Gastrocnemius medialis (tissue), 4 donors: ENCODE measurements around the gene IL4R.

ENCODE experiments used
- POLR2A ChIP-seq, 2 donors: fragments of 450-650 bp; IDR thresholded peaks; one replicate each; pipeline ENCODE4 v1.6.1; 2017; ENCODE audit warnings: antibody characterized with exemption in 2 of 2, mild to moderate bottlenecking in 2 of 2, moderate library complexity in 2 of 2
- TF ChIP-seq, protein P1 (sequence below), 5 experiments: fragments of 450-650 bp in 3 of 5; fragments of 200-600 bp in 2 of 5; sonication (generic) in 2 of 5; IDR thresholded peaks in 4 of 5; conservative IDR thresholded peaks in 1 of 5; 1 replicate in 4 of 5; 2 replicates in 1 of 5; pipeline ENCODE4 v1.5.1; 2016 to 2019; ENCODE audit warnings: antibody characterized with exemption in 5 of 5, mild to moderate bottlenecking in 3 of 5, moderate library complexity in 3 of 5

- TF ChIP-seq POLR2A (IDR thresholded peaks at IDR 0.05): no peak
- TF ChIP-seq, protein P1, sequence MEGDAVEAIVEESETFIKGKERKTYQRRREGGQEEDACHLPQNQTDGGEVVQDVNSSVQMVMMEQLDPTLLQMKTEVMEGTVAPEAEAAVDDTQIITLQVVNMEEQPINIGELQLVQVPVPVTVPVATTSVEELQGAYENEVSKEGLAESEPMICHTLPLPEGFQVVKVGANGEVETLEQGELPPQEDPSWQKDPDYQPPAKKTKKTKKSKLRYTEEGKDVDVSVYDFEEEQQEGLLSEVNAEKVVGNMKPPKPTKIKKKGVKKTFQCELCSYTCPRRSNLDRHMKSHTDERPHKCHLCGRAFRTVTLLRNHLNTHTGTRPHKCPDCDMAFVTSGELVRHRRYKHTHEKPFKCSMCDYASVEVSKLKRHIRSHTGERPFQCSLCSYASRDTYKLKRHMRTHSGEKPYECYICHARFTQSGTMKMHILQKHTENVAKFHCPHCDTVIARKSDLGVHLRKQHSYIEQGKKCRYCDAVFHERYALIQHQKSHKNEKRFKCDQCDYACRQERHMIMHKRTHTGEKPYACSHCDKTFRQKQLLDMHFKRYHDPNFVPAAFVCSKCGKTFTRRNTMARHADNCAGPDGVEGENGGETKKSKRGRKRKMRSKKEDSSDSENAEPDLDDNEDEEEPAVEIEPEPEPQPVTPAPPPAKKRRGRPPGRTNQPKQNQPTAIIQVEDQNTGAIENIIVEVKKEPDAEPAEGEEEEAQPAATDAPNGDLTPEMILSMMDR (IDR thresholded peaks at IDR 0.05 in 4 of 5, conservative IDR thresholded peaks at IDR 0.05 in 1 of 5): no peak
These were observed 4.1 kb downstream of the IL4R start for GRCh38 chr16:27317738-27318391.
